ENCODE measurements around the gene BAHCC1.

Gene BAHCC1

GRCh38 chr17:81428121-81428515 is 32.9 kb downstream of the BAHCC1 start:
- DNase-seq = no peak

- no peak for DNase-seq
These were observed 33.3 kb downstream of the BAHCC1 start for GRCh38 chr17:81428516-81428915.

- DNase-seq = no peak
These were observed 33.9 kb downstream of the BAHCC1 start for GRCh38 chr17:81428948-81429774.

- no peak for DNase-seq
These were observed 34.7 kb downstream of the BAHCC1 start for GRCh38 chr17:81429821-81430551.

- no peak for DNase-seq
These were observed 36.6 kb downstream of the BAHCC1 start for GRCh38 chr17:81431545-81432482.

- no peak for DNase-seq
These were observed 37.7 kb downstream of the BAHCC1 start for GRCh38 chr17:81432941-81433340.

GRCh38 chr17:81433656-81434055 is 38.4 kb downstream of the BAHCC1 start:
- DNase-seq = no peak

GRCh38 chr17:81434072-81434471 is 38.8 kb downstream of the BAHCC1 start:
- no peak for DNase-seq

- DNase-seq = no peak
These were observed 39.6 kb downstream of the BAHCC1 start for GRCh38 chr17:81434681-81435417.

GRCh38 chr17:81435652-81436293 is 40.5 kb downstream of the BAHCC1 start:
- DNase-seq = no peak

GRCh38 chr17:81436294-81436849 is 41.1 kb downstream of the BAHCC1 start:
- DNase-seq = no peak

- DNase-seq = no peak
These were observed 42.0 kb downstream of the BAHCC1 start for GRCh38 chr17:81437191-81437651.

GRCh38 chr17:81438007-81438659 is 42.9 kb downstream of the BAHCC1 start:
- no peak for DNase-seq

- no peak for DNase-seq
These were observed 43.4 kb downstream of the BAHCC1 start for GRCh38 chr17:81438688-81439087.

GRCh38 chr17:81440051-81440471 is 44.8 kb downstream of the BAHCC1 start:
- no peak for DNase-seq

- DNase-seq = no peak
These were observed 45.4 kb downstream of the BAHCC1 start for GRCh38 chr17:81440511-81441244.

- DNase-seq = no peak
These were observed 47.5 kb downstream of the BAHCC1 start for GRCh38 chr17:81442791-81443190.

- DNase-seq = no peak
These were observed 48.0 kb downstream of the BAHCC1 start for GRCh38 chr17:81443269-81443668.

- no peak for DNase-seq
These were observed 49.5 kb downstream of the BAHCC1 start for GRCh38 chr17:81444610-81445339.
